ENCODE measurements around the gene PAMR1. TPM values are rescaled to one million over a fixed set of nuclear protein-coding genes. Genes with fewer than 3 reads are reported as not detected.
"Not testable (repeated sequence)": the region's sequence is repeated elsewhere in the genome, so short reads cannot be mapped to it uniquely, and the experiment has no call there.

Gene PAMR1
- total and polyA plus RNA-seq, 2 of the 8 experiments (the other 6 are each of a cell fraction or from before 2014, with no cell fraction given) = 3.0 to 6.9 TPM

DNA sequence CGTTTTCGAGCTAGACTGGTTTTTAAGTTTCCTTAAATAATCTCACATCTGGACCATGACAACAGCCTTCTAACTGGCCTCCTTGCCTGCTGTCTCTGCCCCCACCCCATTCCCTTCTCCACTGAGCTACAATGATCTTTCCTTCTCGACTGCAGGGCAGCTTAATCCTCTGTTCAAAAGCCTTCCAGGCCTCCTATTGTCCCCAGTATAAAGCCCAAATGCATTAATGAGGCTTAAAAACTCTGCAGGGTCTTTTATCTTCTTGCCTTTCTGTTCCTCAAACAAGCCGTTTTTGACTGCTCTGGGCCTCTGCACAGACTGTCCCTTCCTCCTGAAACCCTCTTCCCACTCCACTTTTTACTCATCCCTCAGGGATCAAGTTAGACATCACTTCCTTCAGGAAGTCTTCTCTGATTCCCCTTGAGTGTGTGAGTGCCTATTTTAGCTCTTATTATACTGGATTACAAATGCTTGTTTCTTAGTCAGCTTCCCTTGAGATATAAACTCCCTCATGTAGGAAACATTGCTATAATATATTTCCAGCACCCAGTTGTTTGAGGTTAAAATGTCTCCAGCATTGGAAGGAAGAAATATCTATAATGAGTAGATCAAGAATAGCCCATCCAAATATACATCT, 23.6 kb upstream of the PAMR1 start (continued):
- TF ChIP-seq ASH2L (IDR thresholded peaks at IDR 0.05; ENCODE audit: low read length) (no peak), TBP (IDR thresholded peaks at IDR 0.05; ENCODE audit: low read depth, low read length) (no peak)
- TF ChIP-seq, protein P1, sequence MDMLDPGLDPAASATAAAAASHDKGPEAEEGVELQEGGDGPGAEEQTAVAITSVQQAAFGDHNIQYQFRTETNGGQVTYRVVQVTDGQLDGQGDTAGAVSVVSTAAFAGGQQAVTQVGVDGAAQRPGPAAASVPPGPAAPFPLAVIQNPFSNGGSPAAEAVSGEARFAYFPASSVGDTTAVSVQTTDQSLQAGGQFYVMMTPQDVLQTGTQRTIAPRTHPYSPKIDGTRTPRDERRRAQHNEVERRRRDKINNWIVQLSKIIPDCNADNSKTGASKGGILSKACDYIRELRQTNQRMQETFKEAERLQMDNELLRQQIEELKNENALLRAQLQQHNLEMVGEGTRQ (IDR thresholded peaks at IDR 0.05; ENCODE audit: low read length) = no peak

DNA sequence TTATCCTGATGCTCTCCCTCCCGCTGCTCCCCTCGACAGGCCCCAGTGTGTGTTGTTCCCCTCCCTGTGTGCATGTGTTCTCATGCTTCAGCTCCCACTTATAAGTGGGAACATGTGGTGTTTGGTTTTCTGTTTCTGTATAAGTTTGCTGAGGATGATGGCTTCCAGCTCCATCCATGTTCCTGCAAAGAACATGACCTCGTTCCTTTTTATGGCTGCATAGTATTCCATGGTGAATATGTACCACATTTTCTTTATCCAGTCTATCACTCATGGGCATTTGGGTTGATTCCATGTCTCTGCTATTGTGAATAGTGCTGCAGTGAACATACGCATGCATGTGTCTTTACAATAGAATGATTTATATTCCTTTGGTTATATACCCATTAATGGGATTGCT, 22.6 kb upstream of the PAMR1 start:
- H2BK12ac ChIP-seq (ENCODE audit: low read depth, low read length); H3K27ac ChIP-seq (ENCODE audit: low read depth, low read length); H3K4me2 ChIP-seq (ENCODE audit: insufficient read depth in 1 of 2, low read depth in 2 of 2, low read length in 2 of 2); H3K27me3 ChIP-seq (replicated peaks in 1 of 4; ENCODE audit: control insufficient read depth in 3 of 4, extremely low read depth in 1 of 4, insufficient read depth in 3 of 4, low read length in 3 of 4); H4K91ac ChIP-seq (replicated peaks; ENCODE audit: insufficient read length, low read length); DNase-seq (ENCODE audit: low read depth in 1 of 2, low spot score in 2 of 2); H2BK15ac ChIP-seq (ENCODE audit: low read length); H2AK5ac ChIP-seq (ENCODE audit: low read depth, low read length); H4K20me1 ChIP-seq (replicated peaks in 1 of 2; ENCODE audit: control insufficient read depth in 1 of 2, insufficient read depth in 2 of 2, low read length in 2 of 2); H4K5ac ChIP-seq (ENCODE audit: insufficient read length, low read depth, low read length); H2AFZ ChIP-seq (ENCODE audit: low read length); H3K23ac ChIP-seq (ENCODE audit: insufficient read length); H2BK120ac ChIP-seq (replicated peaks; ENCODE audit: low read depth, low read length); H4K8ac ChIP-seq (ENCODE audit: extremely low read depth, insufficient read depth, low read length); H2BK5ac ChIP-seq (ENCODE audit: low read depth, low read length); H3K36me3 ChIP-seq (ENCODE audit: control insufficient read depth in 2 of 4, insufficient read depth in 4 of 4, low read length in 3 of 4); FAIRE-seq; H3K14ac ChIP-seq (ENCODE audit: insufficient read length); POLR2A ChIA-PET (ENCODE audit: partially characterized antibody); H3K4me1 ChIP-seq (replicated peaks in 1 of 4; ENCODE audit: control insufficient read depth in 3 of 4, insufficient read depth in 4 of 4, low read length in 3 of 4); H2BK20ac ChIP-seq (ENCODE audit: low read length); H3K79me2 ChIP-seq (ENCODE audit: control insufficient read depth in 1 of 2, insufficient read depth in 2 of 2, low read length in 2 of 2); H3K9ac ChIP-seq (replicated peaks in 1 of 4; ENCODE audit: extremely low read depth in 1 of 4, low read depth in 3 of 4, low read length in 3 of 4); H3K4me3 ChIP-seq (ENCODE audit: extremely low read depth in 1 of 4, insufficient read depth in 2 of 4, low read depth in 3 of 4, low read length in 4 of 4); H3K23me2 ChIP-seq (ENCODE audit: low read depth, low read length); H3K56ac ChIP-seq (replicated peaks; ENCODE audit: insufficient read length, low read depth, low read length); H3K18ac ChIP-seq (ENCODE audit: extremely low read depth, low read length); H3K79me1 ChIP-seq (ENCODE audit: low read depth, low read length); H3K9me3 ChIP-seq (ENCODE audit: insufficient read depth in 2 of 2, low read depth in 1 of 2, low read length in 1 of 2); H3K4ac ChIP-seq (replicated peaks; ENCODE audit: insufficient read length, low read depth, low read length): not testable (repeated sequence)
- WGBS, 2 experiments (ENCODE audit: extremely low coverage in 1 of 2, insufficient coverage in 1 of 2, insufficient read length in 1 of 2, insufficient replicate concordance in 2 of 2, low coverage in 1 of 2, low lambda C conversion rate in 2 of 2, missing lambda C conversion rate in 1 of 2) = 97% methylated on average over 4 of the region's 4 CpGs; no CpG with 5 or more reads in 1 of the 2 experiments
- CTCF ChIA-PET (ENCODE audit: partially characterized antibody) = interaction anchor here (0.6 to 1.0 kb wide), 4 partner anchors 11 to 274 kb away, joined by 3 to 4 read pairs (median 3); no protein-coding TSS in a partner anchor

All from H1 (cell line).